PC-3 (cell line): ENCODE measurements around the gene CLEC1A.

Source experiments
- EZH2 ChIP-seq: fragments of 300-600 bp; sonication (generic); IDR thresholded peaks from one replicate; pipeline ENCODE4 v1.6.1; 2017; ENCODE audit warnings: antibody characterized with exemption, mild to moderate bottlenecking, low read length; ENCODE audit not compliant: unreplicated experiment
- TF ChIP-seq, protein P1 (sequence below): fragments of 300-600 bp; sonication (generic); conservative IDR thresholded peaks from 2 replicates; pipeline ENCODE4 v1.5.1; 2017; ENCODE audit warnings: antibody characterized with exemption, low read depth, mild to moderate bottlenecking, low read length

DNA sequence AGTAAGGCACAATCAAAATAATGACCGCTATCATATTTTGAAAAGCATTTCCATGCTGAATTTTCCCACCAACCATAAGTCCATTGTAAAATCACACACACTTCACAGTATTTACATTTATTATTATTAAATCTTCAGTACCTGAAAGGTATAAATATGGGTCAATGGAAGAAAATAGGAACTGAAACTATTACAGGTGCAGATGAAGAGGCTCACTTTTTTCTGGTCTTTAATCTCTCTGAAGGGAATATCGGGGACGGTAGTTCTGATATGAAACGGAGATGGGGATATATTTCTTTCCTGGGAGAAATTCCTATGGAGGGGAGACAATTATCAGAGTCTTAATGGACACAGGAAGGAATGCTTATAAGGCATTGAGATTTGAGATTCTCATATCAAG is 28.4 kb downstream of the CLEC1A start:
- TF ChIP-seq, protein P1, sequence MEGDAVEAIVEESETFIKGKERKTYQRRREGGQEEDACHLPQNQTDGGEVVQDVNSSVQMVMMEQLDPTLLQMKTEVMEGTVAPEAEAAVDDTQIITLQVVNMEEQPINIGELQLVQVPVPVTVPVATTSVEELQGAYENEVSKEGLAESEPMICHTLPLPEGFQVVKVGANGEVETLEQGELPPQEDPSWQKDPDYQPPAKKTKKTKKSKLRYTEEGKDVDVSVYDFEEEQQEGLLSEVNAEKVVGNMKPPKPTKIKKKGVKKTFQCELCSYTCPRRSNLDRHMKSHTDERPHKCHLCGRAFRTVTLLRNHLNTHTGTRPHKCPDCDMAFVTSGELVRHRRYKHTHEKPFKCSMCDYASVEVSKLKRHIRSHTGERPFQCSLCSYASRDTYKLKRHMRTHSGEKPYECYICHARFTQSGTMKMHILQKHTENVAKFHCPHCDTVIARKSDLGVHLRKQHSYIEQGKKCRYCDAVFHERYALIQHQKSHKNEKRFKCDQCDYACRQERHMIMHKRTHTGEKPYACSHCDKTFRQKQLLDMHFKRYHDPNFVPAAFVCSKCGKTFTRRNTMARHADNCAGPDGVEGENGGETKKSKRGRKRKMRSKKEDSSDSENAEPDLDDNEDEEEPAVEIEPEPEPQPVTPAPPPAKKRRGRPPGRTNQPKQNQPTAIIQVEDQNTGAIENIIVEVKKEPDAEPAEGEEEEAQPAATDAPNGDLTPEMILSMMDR: no peak
- TF ChIP-seq EZH2: no peak
